ENCODE data around the gene GLYAT.

GLYAT gene

GRCh38 chr11:58762284-58763119 is 30.8 kb upstream of the GLYAT start:
- TF ChIP-seq GABPA (IDR thresholded peaks at IDR 0.05; ENCODE audit: low read depth) (no peak), SPI1 (IDR thresholded peaks at IDR 0.05; ENCODE audit: borderline replicate concordance, low read depth) (no peak), REST (IDR thresholded peaks at IDR 0.05; ENCODE audit: insufficient replicate concordance, low read depth) (no peak), CTCF (IDR thresholded peaks at IDR 0.05; ENCODE audit: insufficient read depth, low read length) (no peak), POLR2AphosphoS5 (IDR thresholded peaks at IDR 0.05; ENCODE audit: low read depth) (no peak)
- H3K27me3 ChIP-seq (ENCODE audit: insufficient read depth, poor library complexity, severe bottlenecking): no peaks in the 10 kb centered on the region
- no peak overlapping the region for H3K27ac ChIP-seq (replicated peaks)
- no peak overlapping the region for H3K4me3 ChIP-seq (replicated peaks; ENCODE audit: insufficient read depth, low read length)
- no peak for DNase-seq (ENCODE audit: low read depth in 1 of 2, low spot score in 1 of 2)

GRCh38 chr11:58757439-58757838 is 25.7 kb upstream of the GLYAT start:
- no peak for DNase-seq (ENCODE audit: low read depth in 1 of 2, low spot score in 1 of 2)

More at GRCh38 chr11:58757439-58757838, 25.7 kb upstream of the GLYAT start:
- TF ChIP-seq CTCF (IDR thresholded peaks at IDR 0.05; ENCODE audit: insufficient read depth, low read length) (no peak), POLR2AphosphoS5 (IDR thresholded peaks at IDR 0.05; ENCODE audit: low read depth) (no peak), GABPA (IDR thresholded peaks at IDR 0.05; ENCODE audit: low read depth) (no peak), SPI1 (IDR thresholded peaks at IDR 0.05; ENCODE audit: borderline replicate concordance, low read depth) (no peak), REST (IDR thresholded peaks at IDR 0.05; ENCODE audit: insufficient replicate concordance, low read depth) (no peak)
- Histone ChIP-seq H3K4me3 (replicated peaks; ENCODE audit: insufficient read depth, low read length) (no peak overlapping the region), H3K27me3 (ENCODE audit: insufficient read depth, poor library complexity, severe bottlenecking) (no peaks in the 10 kb centered on the region), H3K27ac (replicated peaks) (no peak overlapping the region)
